ENCODE data around the gene FAM177A1. TPM values are rescaled to one million over a fixed set of nuclear protein-coding genes. Genes with fewer than 3 reads are reported as not detected.

FAM177A1 gene
- polyA plus RNA-seq, 1 donor from 2014 or later, result 124 TPM

- no peaks in the 10 kb centered on the region for H3K9me3 ChIP-seq (ENCODE audit: low read length)
- H3K4me3 ChIP-seq (ENCODE audit: low read length), result no peak overlapping the region
- no peak overlapping the region for H3K9ac ChIP-seq (ENCODE audit: low read length)
- no peaks in the 10 kb centered on the region for H3K79me2 ChIP-seq (replicated peaks; ENCODE audit: insufficient read depth, low read length)
- H4K20me1 ChIP-seq (ENCODE audit: insufficient read depth), result no peaks in the 10 kb centered on the region
- H3K9me2 ChIP-seq (ENCODE audit: insufficient read depth, low read length), result no peaks in the 10 kb centered on the region
- no peak overlapping the region for H3K27ac ChIP-seq (ENCODE audit: low read length)
- no peak overlapping the region for H2AFZ ChIP-seq (ENCODE audit: low read depth, low read length)
- no peaks in the 10 kb centered on the region for H3K27me3 ChIP-seq (ENCODE audit: insufficient read depth, low read depth, low read length)
- no peak overlapping the region for H3K4me2 ChIP-seq (ENCODE audit: low read length)
- H3F3A ChIP-seq (ENCODE audit: insufficient read depth, low read length, poor library complexity, severe bottlenecking), result no peaks in the 10 kb centered on the region
- no peak for TF ChIP-seq EP300 (conservative IDR thresholded peaks at IDR 0.05; ENCODE audit: poor library complexity, severe bottlenecking)
- no peak for TF ChIP-seq RAD21 (conservative IDR thresholded peaks at IDR 0.05)
- TF ChIP-seq EZH2 (IDR thresholded peaks at IDR 0.05; ENCODE audit: borderline replicate concordance, insufficient read depth, low read length, poor library complexity, severe bottlenecking), result no peak
- TF ChIP-seq REST (IDR thresholded peaks at IDR 0.05; ENCODE audit: borderline replicate concordance), result no peak
- TF ChIP-seq TAF1 (IDR thresholded peaks at IDR 0.05; ENCODE audit: low read depth), result no peak
- no peak for TF ChIP-seq MXI1 (conservative IDR thresholded peaks at IDR 0.05; ENCODE audit: poor library complexity, severe bottlenecking)
- TF ChIP-seq CTCF (IDR thresholded peaks at IDR 0.05; ENCODE audit: poor library complexity, severe bottlenecking), result no peak
- TF ChIP-seq SMC3 (conservative IDR thresholded peaks at IDR 0.05; ENCODE audit: poor library complexity), result no peak
- no peak for TF ChIP-seq POLR2AphosphoS5 (IDR thresholded peaks at IDR 0.05)
- H3K36me3 ChIP-seq (ENCODE audit: insufficient read depth, low read length), result peaks cover 5% of the 10 kb centered on the region
These were observed 37.6 kb downstream of the FAM177A1 start for GRCh38 chr14:35083530-35084150.

GRCh38 chr14:35085441-35085840 lies 39.4 kb downstream of the FAM177A1 start:
- H3K9me2 ChIP-seq (ENCODE audit: insufficient read depth, low read length), result no peaks in the 10 kb centered on the region
- no peak overlapping the region for H3K27ac ChIP-seq (ENCODE audit: low read length)
- H3K9ac ChIP-seq (ENCODE audit: low read length), result no peak overlapping the region

More at GRCh38 chr14:35085441-35085840, 39.4 kb downstream of the FAM177A1 start:
- Histone ChIP-seq H3K79me2 (replicated peaks; ENCODE audit: insufficient read depth, low read length) (no peaks in the 10 kb centered on the region), H3K9me3 (ENCODE audit: low read length) (no peaks in the 10 kb centered on the region), H3K27me3 (ENCODE audit: insufficient read depth, low read depth, low read length) (no peaks in the 10 kb centered on the region), H3K36me3 (ENCODE audit: insufficient read depth, low read length) (peaks cover 5% of the 10 kb centered on the region), H4K20me1 (ENCODE audit: insufficient read depth) (no peaks in the 10 kb centered on the region), H3F3A (ENCODE audit: insufficient read depth, low read length, poor library complexity, severe bottlenecking) (no peaks in the 10 kb centered on the region), H2AFZ (ENCODE audit: low read depth, low read length) (no peak overlapping the region), H3K4me3 (ENCODE audit: low read length) (no peak overlapping the region), H3K4me2 (ENCODE audit: low read length) (no peak overlapping the region)
- TF ChIP-seq MXI1 (conservative IDR thresholded peaks at IDR 0.05; ENCODE audit: poor library complexity, severe bottlenecking), result no peak

Data from neural cell (in vitro differentiated cells).